ENCODE results near the gene CRYZL1.
"Not testable (repeated sequence)": the region's sequence is repeated elsewhere in the genome, so short reads cannot be mapped to it uniquely, and the experiment has no call there.

Gene CRYZL1

GRCh38 chr21:33640697-33641351 lies 717 bp downstream of the CRYZL1 start:
- no peak for DNase-seq (ENCODE audit: low read depth in 1 of 2, low spot score in 1 of 2)

- DNase-seq (ENCODE audit: low read depth in 1 of 2, low spot score in 1 of 2): no peak
Measured at GRCh38 chr21:33634254-33634653, 7.3 kb downstream of the CRYZL1 start.

- not testable (repeated sequence) for DNase-seq (ENCODE audit: low read depth in 1 of 2, low spot score in 1 of 2)
Measured at GRCh38 chr21:33626151-33626550, 15.4 kb downstream of the CRYZL1 start.

GRCh38 chr21:33622253-33622652 lies 19.3 kb downstream of the CRYZL1 start:
- no peak for DNase-seq (ENCODE audit: low read depth in 1 of 2, low spot score in 1 of 2)

GRCh38 chr21:33619726-33620125 lies 21.8 kb downstream of the CRYZL1 start:
- DNase-seq (ENCODE audit: low read depth in 1 of 2, low spot score in 1 of 2): no peak

- no peak for DNase-seq (ENCODE audit: low read depth in 1 of 2, low spot score in 1 of 2)
Measured at GRCh38 chr21:33618407-33618806, 23.1 kb downstream of the CRYZL1 start.

GRCh38 chr21:33617565-33617964 lies 24.0 kb downstream of the CRYZL1 start:
- not testable (repeated sequence) for DNase-seq (ENCODE audit: low read depth in 1 of 2, low spot score in 1 of 2)

GRCh38 chr21:33611006-33611744 lies 30.4 kb downstream of the CRYZL1 start:
- DNase-seq (ENCODE audit: low read depth in 1 of 2, low spot score in 1 of 2): no peak

GRCh38 chr21:33608559-33608958 lies 33.0 kb downstream of the CRYZL1 start:
- no peak for DNase-seq (ENCODE audit: low read depth in 1 of 2, low spot score in 1 of 2)

- DNase-seq (ENCODE audit: low read depth in 1 of 2, low spot score in 1 of 2): no peak
Measured at GRCh38 chr21:33598051-33598450, 43.5 kb downstream of the CRYZL1 start.

- DNase-seq (ENCODE audit: low read depth in 1 of 2, low spot score in 1 of 2): peak; percentile 73 to 76
Measured at GRCh38 chr21:33588485-33589335, 52.8 kb downstream of the CRYZL1 start, which contains the start of gene DONSON. Gene DONSON (minus strand): TSS chr21:33588684. CDS start chr21:33588641, 43 bp downstream.

GRCh38 chr21:33587792-33588484 lies 53.6 kb downstream of the CRYZL1 start:
- DNase-seq (ENCODE audit: low read depth in 1 of 2, low spot score in 1 of 2): peak in 1 of 2 donors; percentile 20

GRCh38 chr21:33586927-33587326 lies 54.6 kb downstream of the CRYZL1 start:
- DNase-seq (ENCODE audit: low read depth in 1 of 2, low spot score in 1 of 2): no peak

- DNase-seq (ENCODE audit: low read depth in 1 of 2, low spot score in 1 of 2): no peak
Measured at GRCh38 chr21:33584455-33584854, 57.1 kb downstream of the CRYZL1 start.

- no peak for DNase-seq (ENCODE audit: low read depth in 1 of 2, low spot score in 1 of 2)
Measured at GRCh38 chr21:33578959-33579542, 62.5 kb downstream of the CRYZL1 start.

GRCh38 chr21:33578214-33578613 lies 63.3 kb downstream of the CRYZL1 start:
- no peak for DNase-seq (ENCODE audit: low read depth in 1 of 2, low spot score in 1 of 2)

- not testable (repeated sequence) for DNase-seq (ENCODE audit: low read depth in 1 of 2, low spot score in 1 of 2)
Measured at GRCh38 chr21:33576741-33577141, 64.8 kb downstream of the CRYZL1 start.

GRCh38 chr21:33572350-33572749 lies 69.2 kb downstream of the CRYZL1 start:
- DNase-seq (ENCODE audit: low read depth in 1 of 2, low spot score in 1 of 2): no peak

- DNase-seq (ENCODE audit: low read depth in 1 of 2, low spot score in 1 of 2): no peak
Measured at GRCh38 chr21:33569991-33570390, 71.5 kb downstream of the CRYZL1 start.

GRCh38 chr21:33568448-33568847 lies 73.1 kb downstream of the CRYZL1 start:
- no peak for DNase-seq (ENCODE audit: low read depth in 1 of 2, low spot score in 1 of 2)

GRCh38 chr21:33567914-33568313 lies 73.6 kb downstream of the CRYZL1 start:
- DNase-seq (ENCODE audit: low read depth in 1 of 2, low spot score in 1 of 2): no peak

Data from activated CD4-positive, alpha-beta T cell treated with anti-CD3 and anti-CD28 coated beads, Interleukin-2, amount 50 U/mL, for 24 hours (primary cell).